ENCODE data around the gene KCTD15. TPM values are rescaled to one million over a fixed set of nuclear protein-coding genes. Genes with fewer than 3 reads are reported as not detected.

KCTD15 gene
- total and polyA plus RNA-seq, 10 of the 15 experiments (the other 5 are each of a cell fraction or from before 2014, with no cell fraction given): not detected

DNA sequence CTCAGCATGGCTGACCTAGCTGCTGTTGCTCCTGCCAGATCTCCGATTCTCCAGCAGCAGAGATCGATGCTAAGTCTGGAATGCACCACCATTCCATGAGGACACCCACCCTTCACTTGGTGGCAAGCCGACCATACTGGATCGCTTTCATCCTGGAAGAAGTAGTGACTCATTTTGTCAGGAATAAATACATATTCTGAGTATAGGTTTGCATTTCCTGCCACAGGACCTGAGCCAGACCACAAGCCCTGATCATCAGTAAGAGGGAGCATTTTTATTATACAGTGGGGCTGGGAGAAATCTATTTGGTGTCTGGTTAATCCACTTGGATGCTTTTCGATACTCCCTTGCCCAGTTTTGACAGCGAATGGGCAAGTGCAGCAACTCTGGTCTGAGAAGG, 10.9 kb upstream of the KCTD15 start (continued):
- TF ChIP-seq BHLHE40 (IDR thresholded peaks at IDR 0.05; ENCODE audit: borderline replicate concordance in 1 of 2, low read depth in 2 of 2, low read length in 1 of 2): no peak
- no peak for TF ChIP-seq SREBF1 (IDR thresholded peaks at IDR 0.05; ENCODE audit: low read length)
- no peak for TF ChIP-seq IRF4 (IDR thresholded peaks at IDR 0.05; ENCODE audit: low read depth, low read length)
- no peak for TF ChIP-seq BMI1 (IDR thresholded peaks at IDR 0.05; ENCODE audit: borderline replicate concordance)
- TF ChIP-seq, protein P1, sequence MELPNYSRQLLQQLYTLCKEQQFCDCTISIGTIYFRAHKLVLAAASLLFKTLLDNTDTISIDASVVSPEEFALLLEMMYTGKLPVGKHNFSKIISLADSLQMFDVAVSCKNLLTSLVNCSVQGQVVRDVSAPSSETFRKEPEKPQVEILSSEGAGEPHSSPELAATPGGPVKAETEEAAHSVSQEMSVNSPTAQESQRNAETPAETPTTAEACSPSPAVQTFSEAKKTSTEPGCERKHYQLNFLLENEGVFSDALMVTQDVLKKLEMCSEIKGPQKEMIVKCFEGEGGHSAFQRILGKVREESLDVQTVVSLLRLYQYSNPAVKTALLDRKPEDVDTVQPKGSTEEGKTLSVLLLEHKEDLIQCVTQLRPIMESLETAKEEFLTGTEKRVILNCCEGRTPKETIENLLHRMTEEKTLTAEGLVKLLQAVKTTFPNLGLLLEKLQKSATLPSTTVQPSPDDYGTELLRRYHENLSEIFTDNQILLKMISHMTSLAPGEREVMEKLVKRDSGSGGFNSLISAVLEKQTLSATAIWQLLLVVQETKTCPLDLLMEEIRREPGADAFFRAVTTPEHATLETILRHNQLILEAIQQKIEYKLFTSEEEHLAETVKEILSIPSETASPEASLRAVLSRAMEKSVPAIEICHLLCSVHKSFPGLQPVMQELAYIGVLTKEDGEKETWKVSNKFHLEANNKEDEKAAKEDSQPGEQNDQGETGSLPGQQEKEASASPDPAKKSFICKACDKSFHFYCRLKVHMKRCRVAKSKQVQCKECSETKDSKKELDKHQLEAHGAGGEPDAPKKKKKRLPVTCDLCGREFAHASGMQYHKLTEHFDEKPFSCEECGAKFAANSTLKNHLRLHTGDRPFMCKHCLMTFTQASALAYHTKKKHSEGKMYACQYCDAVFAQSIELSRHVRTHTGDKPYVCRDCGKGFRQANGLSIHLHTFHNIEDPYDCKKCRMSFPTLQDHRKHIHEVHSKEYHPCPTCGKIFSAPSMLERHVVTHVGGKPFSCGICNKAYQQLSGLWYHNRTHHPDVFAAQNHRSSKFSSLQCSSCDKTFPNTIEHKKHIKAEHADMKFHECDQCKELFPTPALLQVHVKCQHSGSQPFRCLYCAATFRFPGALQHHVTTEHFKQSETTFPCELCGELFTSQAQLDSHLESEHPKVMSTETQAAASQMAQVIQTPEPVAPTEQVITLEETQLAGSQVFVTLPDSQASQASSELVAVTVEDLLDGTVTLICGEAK (IDR thresholded peaks at IDR 0.05; ENCODE audit: borderline replicate concordance): no peak
- no peak for TF ChIP-seq SREBF2 (IDR thresholded peaks at IDR 0.05; ENCODE audit: low read length)
- TF ChIP-seq HCFC1 (IDR thresholded peaks at IDR 0.05; ENCODE audit: low read length): no peak
- no peak for TF ChIP-seq JUND (IDR thresholded peaks at IDR 0.05; ENCODE audit: low read depth, low read length)
- TF ChIP-seq SMAD5 (IDR thresholded peaks at IDR 0.05; ENCODE audit: low read depth): no peak
- TF ChIP-seq, protein P2, sequence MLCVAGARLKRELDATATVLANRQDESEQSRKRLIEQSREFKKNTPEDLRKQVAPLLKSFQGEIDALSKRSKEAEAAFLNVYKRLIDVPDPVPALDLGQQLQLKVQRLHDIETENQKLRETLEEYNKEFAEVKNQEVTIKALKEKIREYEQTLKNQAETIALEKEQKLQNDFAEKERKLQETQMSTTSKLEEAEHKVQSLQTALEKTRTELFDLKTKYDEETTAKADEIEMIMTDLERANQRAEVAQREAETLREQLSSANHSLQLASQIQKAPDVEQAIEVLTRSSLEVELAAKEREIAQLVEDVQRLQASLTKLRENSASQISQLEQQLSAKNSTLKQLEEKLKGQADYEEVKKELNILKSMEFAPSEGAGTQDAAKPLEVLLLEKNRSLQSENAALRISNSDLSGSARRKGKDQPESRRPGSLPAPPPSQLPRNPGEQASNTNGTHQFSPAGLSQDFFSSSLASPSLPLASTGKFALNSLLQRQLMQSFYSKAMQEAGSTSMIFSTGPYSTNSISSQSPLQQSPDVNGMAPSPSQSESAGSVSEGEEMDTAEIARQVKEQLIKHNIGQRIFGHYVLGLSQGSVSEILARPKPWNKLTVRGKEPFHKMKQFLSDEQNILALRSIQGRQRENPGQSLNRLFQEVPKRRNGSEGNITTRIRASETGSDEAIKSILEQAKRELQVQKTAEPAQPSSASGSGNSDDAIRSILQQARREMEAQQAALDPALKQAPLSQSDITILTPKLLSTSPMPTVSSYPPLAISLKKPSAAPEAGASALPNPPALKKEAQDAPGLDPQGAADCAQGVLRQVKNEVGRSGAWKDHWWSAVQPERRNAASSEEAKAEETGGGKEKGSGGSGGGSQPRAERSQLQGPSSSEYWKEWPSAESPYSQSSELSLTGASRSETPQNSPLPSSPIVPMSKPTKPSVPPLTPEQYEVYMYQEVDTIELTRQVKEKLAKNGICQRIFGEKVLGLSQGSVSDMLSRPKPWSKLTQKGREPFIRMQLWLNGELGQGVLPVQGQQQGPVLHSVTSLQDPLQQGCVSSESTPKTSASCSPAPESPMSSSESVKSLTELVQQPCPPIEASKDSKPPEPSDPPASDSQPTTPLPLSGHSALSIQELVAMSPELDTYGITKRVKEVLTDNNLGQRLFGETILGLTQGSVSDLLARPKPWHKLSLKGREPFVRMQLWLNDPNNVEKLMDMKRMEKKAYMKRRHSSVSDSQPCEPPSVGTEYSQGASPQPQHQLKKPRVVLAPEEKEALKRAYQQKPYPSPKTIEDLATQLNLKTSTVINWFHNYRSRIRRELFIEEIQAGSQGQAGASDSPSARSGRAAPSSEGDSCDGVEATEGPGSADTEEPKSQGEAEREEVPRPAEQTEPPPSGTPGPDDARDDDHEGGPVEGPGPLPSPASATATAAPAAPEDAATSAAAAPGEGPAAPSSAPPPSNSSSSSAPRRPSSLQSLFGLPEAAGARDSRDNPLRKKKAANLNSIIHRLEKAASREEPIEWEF (IDR thresholded peaks at IDR 0.05; ENCODE audit: insufficient replicate concordance, low read depth, low read length): no peak
- no peak for TF ChIP-seq CREM (IDR thresholded peaks at IDR 0.05; ENCODE audit: low read depth)
- TF ChIP-seq SMARCA5 (IDR thresholded peaks at IDR 0.05): no peak

Data from GM12878 (cell line).